Subcutaneous adipose tissue (tissue), 4 donors: ENCODE data around the gene AHCTF1. TPM values are rescaled to one million over a fixed set of nuclear protein-coding genes. Genes with fewer than 3 reads are reported as not detected.

Experiments used
- total RNA-seq, 4 donors: library from RNA; depleted of rRNA; stranded (reverse); fragments of >200 nt; gene quantifications; one replicate each; pipeline ENCODE4 v1.1.0, GENCODE V29; 2016
- TF ChIP-seq, protein P1 (sequence below): fragments of 450-650 bp; IDR thresholded peaks from one replicate; pipeline ENCODE4 v1.5.1; 2016; ENCODE audit warnings: low read depth, mild to moderate bottlenecking, control low read depth, antibody characterized with exemption, moderate library complexity

The AHCTF1 gene
- total RNA-seq, 4 donors from 2014 or later: 53.9 to 97.5 (median 64.6) TPM

- TF ChIP-seq, protein P1, sequence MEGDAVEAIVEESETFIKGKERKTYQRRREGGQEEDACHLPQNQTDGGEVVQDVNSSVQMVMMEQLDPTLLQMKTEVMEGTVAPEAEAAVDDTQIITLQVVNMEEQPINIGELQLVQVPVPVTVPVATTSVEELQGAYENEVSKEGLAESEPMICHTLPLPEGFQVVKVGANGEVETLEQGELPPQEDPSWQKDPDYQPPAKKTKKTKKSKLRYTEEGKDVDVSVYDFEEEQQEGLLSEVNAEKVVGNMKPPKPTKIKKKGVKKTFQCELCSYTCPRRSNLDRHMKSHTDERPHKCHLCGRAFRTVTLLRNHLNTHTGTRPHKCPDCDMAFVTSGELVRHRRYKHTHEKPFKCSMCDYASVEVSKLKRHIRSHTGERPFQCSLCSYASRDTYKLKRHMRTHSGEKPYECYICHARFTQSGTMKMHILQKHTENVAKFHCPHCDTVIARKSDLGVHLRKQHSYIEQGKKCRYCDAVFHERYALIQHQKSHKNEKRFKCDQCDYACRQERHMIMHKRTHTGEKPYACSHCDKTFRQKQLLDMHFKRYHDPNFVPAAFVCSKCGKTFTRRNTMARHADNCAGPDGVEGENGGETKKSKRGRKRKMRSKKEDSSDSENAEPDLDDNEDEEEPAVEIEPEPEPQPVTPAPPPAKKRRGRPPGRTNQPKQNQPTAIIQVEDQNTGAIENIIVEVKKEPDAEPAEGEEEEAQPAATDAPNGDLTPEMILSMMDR: no peak
Measured at GRCh38 chr1:246856371-246856770, 75.4 kb downstream of the AHCTF1 start.

DNA sequence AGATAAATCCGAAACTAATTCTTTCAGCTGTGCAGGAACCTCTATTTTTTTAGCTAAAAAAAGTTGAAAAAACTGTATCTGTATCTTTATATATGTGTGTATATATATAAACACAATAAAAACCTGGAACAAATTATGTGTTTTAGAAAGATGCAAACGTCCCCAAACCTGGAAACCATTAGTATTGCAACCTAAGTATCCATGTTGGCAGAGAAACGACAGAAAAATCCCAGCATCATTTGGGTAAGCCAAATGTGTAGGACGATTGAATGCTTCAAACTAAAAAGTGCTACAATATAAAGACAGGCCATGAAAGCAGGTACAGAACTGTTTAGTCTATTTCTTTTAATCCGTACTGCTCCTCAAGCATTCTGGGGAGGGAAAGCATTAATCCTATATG, 87.9 kb downstream of the AHCTF1 start:
- TF ChIP-seq, protein P1: no peak

DNA sequence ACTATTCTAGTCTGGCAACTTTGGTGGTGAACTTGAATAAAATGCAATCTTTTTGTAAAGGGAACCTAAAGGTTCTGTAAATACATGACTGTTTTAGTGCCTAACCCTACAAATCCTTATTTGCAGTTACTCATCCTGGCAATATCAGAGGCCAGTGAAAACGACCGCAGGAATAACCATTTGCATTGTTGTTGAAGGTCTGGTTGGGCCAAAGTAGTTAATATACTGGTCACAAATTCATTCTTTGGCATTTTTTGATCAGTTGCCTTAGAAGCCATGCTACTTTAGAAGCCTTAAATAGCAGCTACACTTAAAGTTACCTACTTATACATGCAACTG, 93.7 kb downstream of the AHCTF1 start:
- TF ChIP-seq, protein P1: no peak

DNA sequence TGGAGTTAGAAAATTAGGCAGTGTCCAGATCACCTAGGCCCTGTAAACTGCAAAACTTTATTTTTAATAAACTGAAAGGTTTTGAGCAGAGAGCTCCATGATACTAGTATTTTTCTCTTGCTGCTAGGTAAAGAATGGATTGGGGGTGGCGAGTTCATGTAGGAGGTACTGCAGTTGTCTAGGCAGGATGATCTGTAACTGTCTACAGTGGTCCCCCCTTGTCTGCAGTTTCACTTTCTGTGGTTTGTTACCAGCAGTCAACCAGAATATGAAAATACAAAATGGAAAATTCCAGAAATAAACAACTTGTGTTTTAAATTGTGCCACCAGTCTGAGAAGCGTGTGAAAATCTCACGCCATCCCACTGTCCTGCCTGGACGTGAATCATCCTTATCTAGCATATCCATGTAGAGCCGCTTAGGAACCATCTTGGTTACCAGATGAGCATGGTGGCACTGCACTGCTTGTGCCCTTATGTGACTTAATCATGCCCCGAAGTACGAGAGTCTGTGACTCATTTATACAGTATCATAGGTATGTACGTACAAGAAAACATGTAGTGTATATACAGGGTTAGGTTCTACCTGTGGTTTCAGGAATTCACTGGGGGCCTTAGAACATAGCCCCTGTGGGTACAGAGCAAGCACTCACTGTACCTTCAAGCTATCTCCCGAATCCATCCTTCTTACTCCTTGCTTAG, 94.2 kb downstream of the AHCTF1 start:
- TF ChIP-seq, protein P1: no peak

GRCh38 chr1:246836209-246836966, 95.4 kb downstream of the AHCTF1 start:
- TF ChIP-seq, protein P1: no peak

DNA sequence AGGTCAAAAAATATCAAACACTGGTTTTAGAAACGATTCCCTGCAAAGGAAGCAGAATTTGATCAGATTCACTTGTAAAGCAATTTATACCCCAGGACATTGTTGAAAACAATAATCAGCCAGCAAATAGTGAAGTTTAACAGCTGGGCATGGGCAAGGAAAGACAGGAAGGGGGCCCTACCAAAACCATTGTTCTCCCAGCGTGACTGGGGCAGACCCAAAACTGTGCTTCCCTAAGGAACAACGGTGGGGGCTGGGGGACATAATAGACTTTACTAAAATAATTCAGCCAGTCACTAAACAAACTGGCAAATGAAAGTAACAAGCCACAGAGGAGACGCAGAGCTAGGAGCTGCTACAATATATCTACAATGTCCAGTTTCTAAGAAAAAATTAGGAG, 100.2 kb downstream of the AHCTF1 start:
- TF ChIP-seq, protein P1: no peak

DNA sequence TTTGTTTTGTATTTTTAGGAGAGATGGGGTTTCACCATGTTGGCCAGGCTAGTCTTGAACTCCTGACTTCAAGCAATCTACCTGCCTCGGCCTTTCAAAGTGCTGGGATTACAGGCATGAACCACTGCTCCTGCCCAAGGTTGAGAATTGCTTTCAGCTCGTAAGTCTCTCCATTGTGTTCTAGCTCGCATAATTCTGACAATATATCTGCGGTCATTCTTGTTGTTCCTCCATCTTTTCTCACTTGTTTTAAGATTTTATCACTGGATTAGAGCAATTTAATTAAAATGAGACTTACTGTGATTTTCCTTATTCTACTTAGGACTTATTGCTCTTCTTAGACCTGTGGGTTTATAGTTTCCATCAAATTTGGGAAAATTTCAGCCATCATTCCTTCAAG, 102.9 kb downstream of the AHCTF1 start:
- TF ChIP-seq, protein P1: no peak
